Breast epithelium (tissue), 3 donors: Measurements from ENCODE around the gene PLOD1.

Source experiments
- CTCF ChIP-seq, 3 donors: fragments of 450-650 bp; IDR thresholded peaks; one replicate each; pipeline ENCODE4 v1.5.1; 2016 to 2017; ENCODE audit warnings: antibody characterized with exemption in 3 of 3, mild to moderate bottlenecking in 3 of 3, moderate library complexity in 3 of 3
- POLR2A ChIP-seq: fragments of 450-650 bp; IDR thresholded peaks from one replicate; pipeline ENCODE4 v1.6.1; 2016; ENCODE audit warnings: antibody characterized with exemption, mild to moderate bottlenecking, moderate library complexity
- POLR2AphosphoS5 ChIP-seq, 3 donors: sonication (generic); formaldehyde crosslinking; IDR thresholded peaks; one replicate each; pipeline ENCODE4 v1.6.1; 2017; ENCODE audit warnings: antibody characterized with exemption in 3 of 3

- no peak for TF ChIP-seq CTCF (IDR thresholded peaks at IDR 0.05)
- TF ChIP-seq POLR2AphosphoS5 (IDR thresholded peaks at IDR 0.05) = no peak
- no peak for TF ChIP-seq POLR2A
These were observed 87.1 kb downstream of the PLOD1 start for GRCh38 chr1:12021616-12022015.
